HG03575 (cell line): ENCODE measurements around the gene SERPINA3.
"Not testable (repeated sequence)": the region's sequence is repeated elsewhere in the genome, so short reads cannot be mapped to it uniquely, and the experiment has no call there.

Experiments used
- ATAC-seq: cut with Tn5 transposase; IDR thresholded peaks from one replicate; pipeline ENCODE4 v1.9.1; 2021; ENCODE audit not compliant: unreplicated experiment, insufficient number of reproducible peaks, low FRiP score; ENCODE audit errors: extremely low read depth

Gene SERPINA3

GRCh38 chr14:94624537-94625352, 12.6 kb downstream of the SERPINA3 start:
- no peak for ATAC-seq

GRCh38 chr14:94625353-94625635, 13.1 kb downstream of the SERPINA3 start:
- no peak for ATAC-seq

- ATAC-seq: no peak
Measured at GRCh38 chr14:94628578-94628977, 16.4 kb downstream of the SERPINA3 start.

GRCh38 chr14:94630396-94630795, 18.2 kb downstream of the SERPINA3 start:
- no peak for ATAC-seq

- ATAC-seq: no peak
Measured at GRCh38 chr14:94631050-94631449, 18.9 kb downstream of the SERPINA3 start.

GRCh38 chr14:94631536-94632304, 19.5 kb downstream of the SERPINA3 start:
- no peak for ATAC-seq

- no peak for ATAC-seq
Measured at GRCh38 chr14:94632305-94632590, 20.1 kb downstream of the SERPINA3 start.

- ATAC-seq: no peak
Measured at GRCh38 chr14:94633121-94633520, 20.9 kb downstream of the SERPINA3 start.

GRCh38 chr14:94635154-94635553, 23.0 kb downstream of the SERPINA3 start:
- ATAC-seq: no peak

GRCh38 chr14:94636744-94637412, 24.7 kb downstream of the SERPINA3 start:
- no peak for ATAC-seq

- ATAC-seq: not testable (repeated sequence)
Measured at GRCh38 chr14:94637814-94638213, 25.6 kb downstream of the SERPINA3 start.

- ATAC-seq: no peak
Measured at GRCh38 chr14:94638339-94638738, 26.1 kb downstream of the SERPINA3 start.

GRCh38 chr14:94638961-94639817, 27.0 kb downstream of the SERPINA3 start:
- no peak for ATAC-seq

GRCh38 chr14:94640721-94641631, 28.8 kb downstream of the SERPINA3 start:
- ATAC-seq: no peak

- ATAC-seq: no peak
Measured at GRCh38 chr14:94641632-94641955, 29.4 kb downstream of the SERPINA3 start.

GRCh38 chr14:94643316-94644101, 31.3 kb downstream of the SERPINA3 start:
- no peak for ATAC-seq

- ATAC-seq: no peak
Measured at GRCh38 chr14:94644102-94644535, 31.9 kb downstream of the SERPINA3 start.

- no peak for ATAC-seq
Measured at GRCh38 chr14:94646066-94646465, 33.9 kb downstream of the SERPINA3 start.
